ENCODE measurements around the gene GHR. TPM values are rescaled to one million over a fixed set of nuclear protein-coding genes. Genes with fewer than 3 reads are reported as not detected.

GHR gene
- total RNA-seq, 1 donor: 5.4 TPM

- no peak overlapping the region for H3K4me2 ChIP-seq (ENCODE audit: insufficient read depth, low read length)
- no peaks in the 10 kb centered on the region for H3K36me3 ChIP-seq (ENCODE audit: insufficient read depth, low read length)
- H3K27ac ChIP-seq (ENCODE audit: low read depth, low read length): no peak overlapping the region
- H3K27me3 ChIP-seq (ENCODE audit: insufficient read depth, low read length): no peaks in the 10 kb centered on the region
- no peaks in the 10 kb centered on the region for H3K4me1 ChIP-seq (ENCODE audit: insufficient read depth, low read length)
- TF ChIP-seq CTCF (IDR thresholded peaks at IDR 0.05; ENCODE audit: extremely low read depth, low read depth, low read length): no peak
- H3K79me2 ChIP-seq (ENCODE audit: insufficient read depth, low read length): no peaks in the 10 kb centered on the region
- H3K4me3 ChIP-seq (ENCODE audit: insufficient read depth, low read length): no peak overlapping the region
- no peaks in the 10 kb centered on the region for H3K9me3 ChIP-seq (ENCODE audit: low read depth, low read length)
- DNase-seq (ENCODE audit: insufficient read length, low spot score, missing footprints): no peak
- no peaks in the 10 kb centered on the region for H4K20me1 ChIP-seq (ENCODE audit: insufficient read depth, low read length)
- H2AFZ ChIP-seq (ENCODE audit: low read length): no peak overlapping the region
Observed at GRCh38 chr5:42461033-42461432, 37.8 kb downstream of the GHR start.

- H2AFZ ChIP-seq (ENCODE audit: low read length): no peak overlapping the region
- no peaks in the 10 kb centered on the region for H3K79me2 ChIP-seq (ENCODE audit: insufficient read depth, low read length)
- no peak for TF ChIP-seq CTCF (IDR thresholded peaks at IDR 0.05; ENCODE audit: extremely low read depth, low read depth, low read length)
Observed at GRCh38 chr5:42461507-42461906, 38.3 kb downstream of the GHR start.

GRCh38 chr5:42462083-42462482 is 38.8 kb downstream of the GHR start:
- H3K36me3 ChIP-seq (ENCODE audit: insufficient read depth, low read length): no peaks in the 10 kb centered on the region
- H4K20me1 ChIP-seq (ENCODE audit: insufficient read depth, low read length): no peaks in the 10 kb centered on the region
- no peaks in the 10 kb centered on the region for H3K27me3 ChIP-seq (ENCODE audit: insufficient read depth, low read length)
- no peak overlapping the region for H3K4me3 ChIP-seq (ENCODE audit: insufficient read depth, low read length)
- H2AFZ ChIP-seq (ENCODE audit: low read length): no peak overlapping the region
- no peaks in the 10 kb centered on the region for H3K4me1 ChIP-seq (ENCODE audit: insufficient read depth, low read length)
- TF ChIP-seq CTCF (IDR thresholded peaks at IDR 0.05; ENCODE audit: extremely low read depth, low read depth, low read length): no peak
- no peaks in the 10 kb centered on the region for H3K9me3 ChIP-seq (ENCODE audit: low read depth, low read length)
- no peak overlapping the region for H3K4me2 ChIP-seq (ENCODE audit: insufficient read depth, low read length)
- peak; percentile 3 for DNase-seq (ENCODE audit: insufficient read length, low spot score, missing footprints)
- no peaks in the 10 kb centered on the region for H3K79me2 ChIP-seq (ENCODE audit: insufficient read depth, low read length)
- H3K27ac ChIP-seq (ENCODE audit: low read depth, low read length): no peak overlapping the region

More at GRCh38 chr5:42461507-42461906, 38.3 kb downstream of the GHR start:
- H3K9me3 ChIP-seq (ENCODE audit: low read depth, low read length): no peaks in the 10 kb centered on the region
- no peak overlapping the region for H3K27ac ChIP-seq (ENCODE audit: low read depth, low read length)
- no peaks in the 10 kb centered on the region for H3K4me1 ChIP-seq (ENCODE audit: insufficient read depth, low read length)
- DNase-seq (ENCODE audit: insufficient read length, low spot score, missing footprints): no peak
- no peak overlapping the region for H3K4me3 ChIP-seq (ENCODE audit: insufficient read depth, low read length)
- H3K4me2 ChIP-seq (ENCODE audit: insufficient read depth, low read length): no peak overlapping the region
- H3K36me3 ChIP-seq (ENCODE audit: insufficient read depth, low read length): no peaks in the 10 kb centered on the region
- H4K20me1 ChIP-seq (ENCODE audit: insufficient read depth, low read length): no peaks in the 10 kb centered on the region
- no peaks in the 10 kb centered on the region for H3K27me3 ChIP-seq (ENCODE audit: insufficient read depth, low read length)

GRCh38 chr5:42467572-42467971 is 44.3 kb downstream of the GHR start:
- Histone ChIP-seq H4K20me1 (ENCODE audit: insufficient read depth, low read length) (no peaks in the 10 kb centered on the region), H3K4me3 (ENCODE audit: insufficient read depth, low read length) (no peak overlapping the region), H3K4me2 (ENCODE audit: insufficient read depth, low read length) (no peak overlapping the region), H3K4me1 (ENCODE audit: insufficient read depth, low read length) (no peaks in the 10 kb centered on the region), H3K27me3 (ENCODE audit: insufficient read depth, low read length) (no peaks in the 10 kb centered on the region), H3K9me3 (ENCODE audit: low read depth, low read length) (no peaks in the 10 kb centered on the region), H3K27ac (ENCODE audit: low read depth, low read length) (no peak overlapping the region), H3K36me3 (ENCODE audit: insufficient read depth, low read length) (no peaks in the 10 kb centered on the region), H2AFZ (ENCODE audit: low read length) (no peak overlapping the region), H3K79me2 (ENCODE audit: insufficient read depth, low read length) (no peaks in the 10 kb centered on the region)
- DNase-seq (ENCODE audit: insufficient read length, low spot score, missing footprints): no peak
- TF ChIP-seq CTCF (IDR thresholded peaks at IDR 0.05; ENCODE audit: extremely low read depth, low read depth, low read length): no peak

Data from osteoblast (primary cell).